GM12878 (cell line): ENCODE data around the gene ITPKA. TPM values are rescaled to one million over a fixed set of nuclear protein-coding genes. Genes with fewer than 3 reads are reported as not detected.

Experiments
- ASH2L ChIP-seq: fragments of 300-600, 200-600 bp; sonication (generic); IDR thresholded peaks from 2 replicates; pipeline ENCODE4 v1.6.1; 2017; ENCODE audit warnings: low read depth, mild to moderate bottlenecking, borderline replicate concordance
- BCL11A ChIP-seq: IDR thresholded peaks from 2 replicates; pipeline ENCODE4 v1.6.1; 2011; ENCODE audit warnings: low read depth, low read length
- BMI1 ChIP-seq: fragments of 450-650 bp; IDR thresholded peaks from 2 replicates; pipeline ENCODE4 v1.6.1; 2016; ENCODE audit warnings: mild to moderate bottlenecking, moderate library complexity, borderline replicate concordance
- CBFB ChIP-seq: IDR thresholded peaks from 2 replicates; pipeline ENCODE4 v1.6.1; 2016; ENCODE audit warnings: antibody characterized with exemption, low read depth
- CBX5 ChIP-seq: sonication (generic); IDR thresholded peaks from 2 replicates; pipeline ENCODE4 v1.6.1; 2016; ENCODE audit warnings: low read depth, moderate library complexity, mild to moderate bottlenecking, inconsistent platforms
- CHD4 ChIP-seq: fragments of 200-600 bp; sonication (generic); IDR thresholded peaks from 2 replicates; pipeline ENCODE4 v1.6.1; 2016; ENCODE audit warnings: mild to moderate bottlenecking
- DPF2 ChIP-seq: fragments of 450-650 bp; IDR thresholded peaks from 2 replicates; pipeline ENCODE4 v1.6.1; 2017; ENCODE audit warnings: mild to moderate bottlenecking
- EP300 ChIP-seq, 2 experiments: fragments of 150-350 bp in 1 of 2; IDR thresholded peaks; 2 replicates each; pipeline ENCODE4 v1.6.1; 2011 to 2012; ENCODE audit warnings: low read depth in 2 of 2, low read length in 2 of 2, borderline replicate concordance in 1 of 2, improper control_type of control experiment in 1 of 2, inconsistent platforms in 1 of 2; ENCODE audit not compliant: control insufficient read depth in 1 of 2
- GATAD2B ChIP-seq: fragments of 450-650 bp; conservative IDR thresholded peaks from 2 replicates; pipeline ENCODE4 v1.6.1; 2017; ENCODE audit warnings: low read depth, mild to moderate bottlenecking, moderate library complexity
- HDAC2 ChIP-seq: fragments of 200-600 bp; sonication (generic); IDR thresholded peaks from 2 replicates; pipeline ENCODE4 v1.6.1; 2017
- IRF4 ChIP-seq: IDR thresholded peaks from 2 replicates; pipeline ENCODE4 v1.6.1; 2011; ENCODE audit warnings: low read depth, low read length
- MTA3 ChIP-seq: IDR thresholded peaks from 2 replicates; pipeline ENCODE4 v1.6.1; 2012; ENCODE audit warnings: low read length, inconsistent platforms, borderline replicate concordance
- MYB ChIP-seq: fragments of 150-350 bp; IDR thresholded peaks from 2 replicates; pipeline ENCODE4 v1.6.1; 2014; ENCODE audit warnings: mild to moderate bottlenecking, low read depth, low read length, borderline replicate concordance
- NBN ChIP-seq: fragments of 450-650 bp; IDR thresholded peaks from 2 replicates; pipeline ENCODE4 v1.6.1; 2016
- NR2C2 ChIP-seq: IDR thresholded peaks from 2 replicates; pipeline ENCODE4 v1.6.1; 2011; ENCODE audit warnings: borderline replicate concordance, low read depth; ENCODE audit not compliant: control insufficient read depth, insufficient read length
- PAX8 ChIP-seq: fragments of 450-650 bp; IDR thresholded peaks from 2 replicates; pipeline ENCODE4 v1.6.1; 2017; ENCODE audit warnings: mild to moderate bottlenecking, moderate library complexity
- TBL1XR1 ChIP-seq: IDR thresholded peaks from 2 replicates; pipeline ENCODE4 v1.6.1; 2012; ENCODE audit warnings: low read depth, low read length, improper control_type of control experiment
- YBX1 ChIP-seq: fragments of 450-650 bp; IDR thresholded peaks from 2 replicates; pipeline ENCODE4 v1.6.1; 2016; ENCODE audit warnings: antibody characterized with exemption
- polyA plus RNA-seq, 11 experiments: library from polyadenylated mRNA; depleted of rRNA in 4 of 11; unstranded in 6 of 11; stranded (reverse) in 5 of 11; fragments of >200 nt; fragmentation: Nextera tagmentation in 4 of 11; fragmentation: Illumina TruSeq in 1 of 11; extraction: Ambion mirVana in 4 of 11; extraction: Trizol in 1 of 11; gene quantifications; 1 replicate in 1 of 11; 2 replicates in 10 of 11; pipeline versions ENCODE4 v1.2.1 to v1.2.3, GENCODE V29; 2011 to 2016; ENCODE audit warnings: inconsistent platforms in 2 of 11, missing spikeins in 2 of 11, low read depth in 1 of 11
- total RNA-seq, 4 experiments: library from RNA; depleted of rRNA in 3 of 4; stranded (reverse); fragments of >200 nt in 3 of 4; fragmentation: Illumina TruSeq in 1 of 4; extraction: Trizol in 1 of 4; gene quantifications; 2 replicates each; pipeline versions ENCODE4 v1.2.1 to v1.2.3, GENCODE V29; 2013 to 2021
- TF ChIP-seq, protein P1 (sequence below): IDR thresholded peaks from 2 replicates; pipeline ENCODE4 v1.6.1; 2011; ENCODE audit warnings: low read depth, mild to moderate bottlenecking, low read length, moderate library complexity, borderline replicate concordance; ENCODE audit errors: extremely low read depth
- TF ChIP-seq, protein P2 (sequence below): fragments of 450-650 bp; IDR thresholded peaks from 2 replicates; pipeline ENCODE4 v1.6.1; 2016; ENCODE audit warnings: mild to moderate bottlenecking, moderate library complexity, borderline replicate concordance
- TF ChIP-seq, protein P3 (sequence below): fragments of 450-650 bp; IDR thresholded peaks from 2 replicates; pipeline ENCODE4 v1.6.1; 2017; ENCODE audit warnings: mild to moderate bottlenecking
- TF ChIP-seq, protein P4 (sequence below): IDR thresholded peaks from 2 replicates; pipeline ENCODE4 v1.6.1; 2012; ENCODE audit warnings: mild to moderate bottlenecking, low read depth, low read length

ITPKA gene
- total and polyA plus RNA-seq, 10 of the 15 experiments (the other 5 are each of a cell fraction or from before 2014, with no cell fraction given) = 0.04 to 1.5 (median 0.49) TPM; not detected in 1

- TF ChIP-seq, protein P1, sequence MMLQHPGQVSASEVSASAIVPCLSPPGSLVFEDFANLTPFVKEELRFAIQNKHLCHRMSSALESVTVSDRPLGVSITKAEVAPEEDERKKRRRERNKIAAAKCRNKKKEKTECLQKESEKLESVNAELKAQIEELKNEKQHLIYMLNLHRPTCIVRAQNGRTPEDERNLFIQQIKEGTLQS = no peak
- TF ChIP-seq NBN = 0 out of 2 replicates have a peak, but pooled peaks have one; percentile 22
- TF ChIP-seq, protein P2, sequence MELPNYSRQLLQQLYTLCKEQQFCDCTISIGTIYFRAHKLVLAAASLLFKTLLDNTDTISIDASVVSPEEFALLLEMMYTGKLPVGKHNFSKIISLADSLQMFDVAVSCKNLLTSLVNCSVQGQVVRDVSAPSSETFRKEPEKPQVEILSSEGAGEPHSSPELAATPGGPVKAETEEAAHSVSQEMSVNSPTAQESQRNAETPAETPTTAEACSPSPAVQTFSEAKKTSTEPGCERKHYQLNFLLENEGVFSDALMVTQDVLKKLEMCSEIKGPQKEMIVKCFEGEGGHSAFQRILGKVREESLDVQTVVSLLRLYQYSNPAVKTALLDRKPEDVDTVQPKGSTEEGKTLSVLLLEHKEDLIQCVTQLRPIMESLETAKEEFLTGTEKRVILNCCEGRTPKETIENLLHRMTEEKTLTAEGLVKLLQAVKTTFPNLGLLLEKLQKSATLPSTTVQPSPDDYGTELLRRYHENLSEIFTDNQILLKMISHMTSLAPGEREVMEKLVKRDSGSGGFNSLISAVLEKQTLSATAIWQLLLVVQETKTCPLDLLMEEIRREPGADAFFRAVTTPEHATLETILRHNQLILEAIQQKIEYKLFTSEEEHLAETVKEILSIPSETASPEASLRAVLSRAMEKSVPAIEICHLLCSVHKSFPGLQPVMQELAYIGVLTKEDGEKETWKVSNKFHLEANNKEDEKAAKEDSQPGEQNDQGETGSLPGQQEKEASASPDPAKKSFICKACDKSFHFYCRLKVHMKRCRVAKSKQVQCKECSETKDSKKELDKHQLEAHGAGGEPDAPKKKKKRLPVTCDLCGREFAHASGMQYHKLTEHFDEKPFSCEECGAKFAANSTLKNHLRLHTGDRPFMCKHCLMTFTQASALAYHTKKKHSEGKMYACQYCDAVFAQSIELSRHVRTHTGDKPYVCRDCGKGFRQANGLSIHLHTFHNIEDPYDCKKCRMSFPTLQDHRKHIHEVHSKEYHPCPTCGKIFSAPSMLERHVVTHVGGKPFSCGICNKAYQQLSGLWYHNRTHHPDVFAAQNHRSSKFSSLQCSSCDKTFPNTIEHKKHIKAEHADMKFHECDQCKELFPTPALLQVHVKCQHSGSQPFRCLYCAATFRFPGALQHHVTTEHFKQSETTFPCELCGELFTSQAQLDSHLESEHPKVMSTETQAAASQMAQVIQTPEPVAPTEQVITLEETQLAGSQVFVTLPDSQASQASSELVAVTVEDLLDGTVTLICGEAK = no peak
- 0 out of 2 replicates have a peak, but pooled peaks have one; percentile 48 for TF ChIP-seq CBX5
- no peak for TF ChIP-seq HDAC2
- TF ChIP-seq, protein P3, sequence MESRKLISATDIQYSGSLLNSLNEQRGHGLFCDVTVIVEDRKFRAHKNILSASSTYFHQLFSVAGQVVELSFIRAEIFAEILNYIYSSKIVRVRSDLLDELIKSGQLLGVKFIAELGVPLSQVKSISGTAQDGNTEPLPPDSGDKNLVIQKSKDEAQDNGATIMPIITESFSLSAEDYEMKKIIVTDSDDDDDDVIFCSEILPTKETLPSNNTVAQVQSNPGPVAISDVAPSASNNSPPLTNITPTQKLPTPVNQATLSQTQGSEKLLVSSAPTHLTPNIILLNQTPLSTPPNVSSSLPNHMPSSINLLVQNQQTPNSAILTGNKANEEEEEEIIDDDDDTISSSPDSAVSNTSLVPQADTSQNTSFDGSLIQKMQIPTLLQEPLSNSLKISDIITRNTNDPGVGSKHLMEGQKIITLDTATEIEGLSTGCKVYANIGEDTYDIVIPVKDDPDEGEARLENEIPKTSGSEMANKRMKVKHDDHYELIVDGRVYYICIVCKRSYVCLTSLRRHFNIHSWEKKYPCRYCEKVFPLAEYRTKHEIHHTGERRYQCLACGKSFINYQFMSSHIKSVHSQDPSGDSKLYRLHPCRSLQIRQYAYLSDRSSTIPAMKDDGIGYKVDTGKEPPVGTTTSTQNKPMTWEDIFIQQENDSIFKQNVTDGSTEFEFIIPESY = no peak
- no peak for TF ChIP-seq MYB
- TF ChIP-seq IRF4 = peak; percentile 41; the same call in 1 of the 2 replicates
- 0 out of 2 replicates have a peak, but pooled peaks have one; percentile 63 for TF ChIP-seq GATAD2B
- no peak for TF ChIP-seq MTA3
- TF ChIP-seq EP300 (IDR thresholded peaks at IDR 0.05; ENCODE audit: borderline replicate concordance in 1 of 2, control insufficient read depth in 1 of 2, low read depth in 2 of 2, low read length in 2 of 2) = 0 out of 4 replicates have a peak, but pooled peaks of 1 of the 2 experiments have one; percentile 56
- TF ChIP-seq DPF2 = 0 out of 2 replicates have a peak, but pooled peaks have one; percentile 46
- TF ChIP-seq NR2C2 = no peak
- no peak for TF ChIP-seq BCL11A
- TF ChIP-seq BMI1 = no peak
- no peak for TF ChIP-seq ASH2L
- no peak for TF ChIP-seq TBL1XR1
- TF ChIP-seq CHD4 = no peak
- peak; percentile 76 for TF ChIP-seq CBFB
- no peak for TF ChIP-seq YBX1
- no peak for TF ChIP-seq PAX8
- TF ChIP-seq, protein P4, sequence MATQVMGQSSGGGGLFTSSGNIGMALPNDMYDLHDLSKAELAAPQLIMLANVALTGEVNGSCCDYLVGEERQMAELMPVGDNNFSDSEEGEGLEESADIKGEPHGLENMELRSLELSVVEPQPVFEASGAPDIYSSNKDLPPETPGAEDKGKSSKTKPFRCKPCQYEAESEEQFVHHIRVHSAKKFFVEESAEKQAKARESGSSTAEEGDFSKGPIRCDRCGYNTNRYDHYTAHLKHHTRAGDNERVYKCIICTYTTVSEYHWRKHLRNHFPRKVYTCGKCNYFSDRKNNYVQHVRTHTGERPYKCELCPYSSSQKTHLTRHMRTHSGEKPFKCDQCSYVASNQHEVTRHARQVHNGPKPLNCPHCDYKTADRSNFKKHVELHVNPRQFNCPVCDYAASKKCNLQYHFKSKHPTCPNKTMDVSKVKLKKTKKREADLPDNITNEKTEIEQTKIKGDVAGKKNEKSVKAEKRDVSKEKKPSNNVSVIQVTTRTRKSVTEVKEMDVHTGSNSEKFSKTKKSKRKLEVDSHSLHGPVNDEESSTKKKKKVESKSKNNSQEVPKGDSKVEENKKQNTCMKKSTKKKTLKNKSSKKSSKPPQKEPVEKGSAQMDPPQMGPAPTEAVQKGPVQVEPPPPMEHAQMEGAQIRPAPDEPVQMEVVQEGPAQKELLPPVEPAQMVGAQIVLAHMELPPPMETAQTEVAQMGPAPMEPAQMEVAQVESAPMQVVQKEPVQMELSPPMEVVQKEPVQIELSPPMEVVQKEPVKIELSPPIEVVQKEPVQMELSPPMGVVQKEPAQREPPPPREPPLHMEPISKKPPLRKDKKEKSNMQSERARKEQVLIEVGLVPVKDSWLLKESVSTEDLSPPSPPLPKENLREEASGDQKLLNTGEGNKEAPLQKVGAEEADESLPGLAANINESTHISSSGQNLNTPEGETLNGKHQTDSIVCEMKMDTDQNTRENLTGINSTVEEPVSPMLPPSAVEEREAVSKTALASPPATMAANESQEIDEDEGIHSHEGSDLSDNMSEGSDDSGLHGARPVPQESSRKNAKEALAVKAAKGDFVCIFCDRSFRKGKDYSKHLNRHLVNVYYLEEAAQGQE = no peak
Measured at GRCh38 chr15:41483115-41483514, 10.6 kb upstream of the ITPKA start (continued).
